H1 (cell line): ENCODE data around the gene KLK5. TPM values are rescaled to one million over a fixed set of nuclear protein-coding genes. Genes with fewer than 3 reads are reported as not detected.

Experiments used
- CTCF ChIA-PET: fragments of 300-600 bp; sonication (Branson Sonifier 250); formaldehyde crosslinking; loops from one replicate; lab custom pipeline; 2021; ENCODE audit not compliant: partially characterized antibody; lab: Charles Lee
- POLR2A ChIA-PET: fragments of 300-600 bp; sonication (Branson Sonifier 250); formaldehyde crosslinking; loops from one replicate; lab custom pipeline; 2021; ENCODE audit warnings: inconsistent platforms; ENCODE audit not compliant: partially characterized antibody; lab: Charles Lee
- DNase-seq, 2 experiments: peaks; one replicate each; pipeline versions ENCODE4 v3.0.0 to v3.0.0-alpha.2; 2010 to 2022; ENCODE audit warnings: low spot score in 2 of 2, low read depth in 1 of 2, mixed read lengths in 1 of 2
- FAIRE-seq: peaks from 2 replicates; lab custom pipeline; 2011; peaks lifted over from hg19 to GRCh38; lab: Jason Lieb, UNC
- H2AFZ ChIP-seq: 2 replicates; pipeline ENCODE4 v1.8.1; 2012; ENCODE audit warnings: low read length, inconsistent platforms
- H2AK5ac ChIP-seq: 2 replicates; pipeline ENCODE4 v1.6.1; 2013; ENCODE audit warnings: low read depth, low read length
- H2BK120ac ChIP-seq: replicated peaks from 2 replicates; pipeline ENCODE3; 2013; ENCODE audit warnings: low read depth, low read length, inconsistent platforms
- H2BK12ac ChIP-seq: 2 replicates; pipeline ENCODE4 v1.6.1; 2013; ENCODE audit warnings: low read depth, low read length
- H2BK15ac ChIP-seq: 2 replicates; pipeline ENCODE4 v1.6.1; 2013; ENCODE audit warnings: low read length
- H2BK20ac ChIP-seq: 2 replicates; pipeline ENCODE4 v1.6.1; 2013; ENCODE audit warnings: low read length
- H2BK5ac ChIP-seq: 2 replicates; pipeline ENCODE4 v1.6.1; 2013; ENCODE audit warnings: low read depth, low read length
- H3K14ac ChIP-seq: 2 replicates; pipeline ENCODE4 v1.6.1; 2013; ENCODE audit warnings: inconsistent platforms; ENCODE audit not compliant: insufficient read length
- H3K18ac ChIP-seq: 2 replicates; pipeline ENCODE4 v1.6.1; 2013; ENCODE audit warnings: low read length; ENCODE audit errors: extremely low read depth
- H3K23ac ChIP-seq: 2 replicates; pipeline ENCODE4 v1.6.1; 2013; ENCODE audit warnings: inconsistent platforms; ENCODE audit not compliant: insufficient read length
- H3K23me2 ChIP-seq: 2 replicates; pipeline ENCODE4 v1.6.1; 2013; ENCODE audit warnings: low read depth, low read length
- H3K27ac ChIP-seq: 2 replicates; pipeline ENCODE4 v1.6.1; 2011; ENCODE audit warnings: low read depth, low read length, inconsistent platforms
- H3K27me3 ChIP-seq, 4 experiments: replicated peaks in 1 of 4; 1 replicate in 1 of 4; 2 replicates in 3 of 4; pipeline versions ENCODE4 v1.6.1 to v1.8.1; 2011 to 2013; ENCODE audit warnings: low read length in 3 of 4, mild to moderate bottlenecking in 3 of 4, inconsistent platforms in 2 of 4, mixed read lengths in 2 of 4, moderate library complexity in 1 of 4; ENCODE audit not compliant: control insufficient read depth in 3 of 4, insufficient read depth in 3 of 4; ENCODE audit errors: extremely low read depth in 1 of 4
- H3K36me3 ChIP-seq, 4 experiments: 2 replicates each; pipeline versions ENCODE4 v1.6.1 to v1.8.1; 2011 to 2013; ENCODE audit warnings: mild to moderate bottlenecking in 4 of 4, low read length in 3 of 4, moderate library complexity in 2 of 4, control low read depth in 1 of 4, inconsistent platforms in 1 of 4; ENCODE audit not compliant: insufficient read depth in 4 of 4, control insufficient read depth in 2 of 4
- H3K4ac ChIP-seq: replicated peaks from 2 replicates; pipeline ENCODE3; 2013; ENCODE audit warnings: low read length, low read depth, mixed read lengths, inconsistent platforms; ENCODE audit not compliant: insufficient read length
- H3K4me1 ChIP-seq, 4 experiments: replicated peaks in 1 of 4; 1 replicate in 1 of 4; 2 replicates in 3 of 4; pipeline versions ENCODE4 v1.6.1 to v1.8.1; 2011 to 2013; ENCODE audit warnings: low read length in 3 of 4, inconsistent platforms in 2 of 4, mixed read lengths in 1 of 4; ENCODE audit not compliant: insufficient read depth in 4 of 4, control insufficient read depth in 3 of 4
- H3K4me2 ChIP-seq, 2 experiments: 2 replicates each; pipeline versions ENCODE4 v1.6.1 to v1.8.1; 2011 to 2013; ENCODE audit warnings: low read depth in 2 of 2, low read length in 2 of 2, control low read depth in 1 of 2, inconsistent platforms in 1 of 2, mild to moderate bottlenecking in 1 of 2; ENCODE audit not compliant: insufficient read depth in 1 of 2
- H3K4me3 ChIP-seq, 4 experiments: fragments of 200-600, 300-600 bp in 1 of 4; sonication (generic), shearing (Covaris generic), sonication (Bioruptor Twin) in 1 of 4; 2 replicates each; pipeline versions ENCODE4 v1.5.1 to v1.8.1; 2011 to 2016; ENCODE audit warnings: low read length in 4 of 4, low read depth in 3 of 4, control low read depth in 2 of 4, inconsistent platforms in 2 of 4, mild to moderate bottlenecking in 2 of 4, mixed read lengths in 1 of 4, moderate library complexity in 1 of 4; ENCODE audit not compliant: insufficient read depth in 2 of 4; ENCODE audit errors: extremely low read depth in 1 of 4
- H3K56ac ChIP-seq: replicated peaks from 2 replicates; pipeline ENCODE3; 2013; ENCODE audit warnings: low read depth, mild to moderate bottlenecking, mixed read lengths, low read length, inconsistent platforms; ENCODE audit not compliant: insufficient read length
- H3K79me1 ChIP-seq: 2 replicates; pipeline ENCODE4 v1.6.1; 2013; ENCODE audit warnings: low read depth, low read length, control low read depth
- H3K79me2 ChIP-seq, 2 experiments: 2 replicates each; pipeline versions ENCODE4 v1.6.1 to v1.8.1; 2012 to 2013; ENCODE audit warnings: low read length in 2 of 2, mild to moderate bottlenecking in 2 of 2, inconsistent platforms in 1 of 2; ENCODE audit not compliant: insufficient read depth in 2 of 2, control insufficient read depth in 1 of 2
- H3K9ac ChIP-seq, 4 experiments: replicated peaks in 1 of 4; 1 replicate in 1 of 4; 2 replicates in 3 of 4; pipeline versions ENCODE4 v1.6.1 to v1.8.1; 2011 to 2013; ENCODE audit warnings: low read depth in 3 of 4, low read length in 3 of 4, control low read depth in 2 of 4, mild to moderate bottlenecking in 2 of 4, moderate library complexity in 2 of 4, inconsistent platforms in 1 of 4; ENCODE audit errors: extremely low read depth in 1 of 4
- H3K9me3 ChIP-seq, 2 experiments: 2 replicates each; pipeline versions ENCODE4 v1.6.1 to v1.8.1; 2012 to 2013; ENCODE audit warnings: mild to moderate bottlenecking in 2 of 2, moderate library complexity in 2 of 2, control low read depth in 1 of 2, inconsistent platforms in 1 of 2, low read depth in 1 of 2, low read length in 1 of 2, mixed read lengths in 1 of 2; ENCODE audit not compliant: insufficient read depth in 2 of 2
- H4K20me1 ChIP-seq, 2 experiments: replicated peaks in 1 of 2; 2 replicates each; pipeline versions ENCODE3 to v1.8.1; 2011 to 2013; ENCODE audit warnings: inconsistent platforms in 2 of 2, low read length in 2 of 2, mild to moderate bottlenecking in 1 of 2; ENCODE audit not compliant: insufficient read depth in 2 of 2, control insufficient read depth in 1 of 2
- H4K5ac ChIP-seq: 2 replicates; pipeline ENCODE4 v1.6.1; 2013; ENCODE audit warnings: low read length, low read depth, mixed read lengths, inconsistent platforms; ENCODE audit not compliant: insufficient read length
- H4K8ac ChIP-seq: 2 replicates; pipeline ENCODE4 v1.8.0; 2013; ENCODE audit warnings: mild to moderate bottlenecking, moderate library complexity, low read length, inconsistent platforms; ENCODE audit not compliant: insufficient read depth; ENCODE audit errors: extremely low read depth
- H4K91ac ChIP-seq: replicated peaks from 2 replicates; pipeline ENCODE3; 2013; ENCODE audit warnings: low read length, mixed read lengths, inconsistent platforms; ENCODE audit not compliant: insufficient read length
- EP300 ChIP-seq, 2 experiments: IDR thresholded peaks; 1 replicate in 1 of 2; 2 replicates in 1 of 2; pipeline ENCODE4 v1.6.1; 2011 to 2012; ENCODE audit warnings: low read depth in 2 of 2, low read length in 2 of 2, mild to moderate bottlenecking in 2 of 2, borderline replicate concordance in 1 of 2, inconsistent platforms in 1 of 2, moderate library complexity in 1 of 2
- HDAC6 ChIP-seq: IDR thresholded peaks from one replicate; pipeline ENCODE4 v1.7.1; 2012; ENCODE audit warnings: low read depth, mild to moderate bottlenecking, inconsistent platforms, low read length, moderate library complexity
- RAD21 ChIP-seq, 2 experiments: IDR thresholded peaks in 1 of 2; conservative IDR thresholded peaks in 1 of 2; 2 replicates each; pipeline ENCODE4 v1.6.1; 2011; ENCODE audit warnings: low read depth in 2 of 2, low read length in 2 of 2, improper control_type of control experiment in 1 of 2, inconsistent platforms in 1 of 2, mild to moderate bottlenecking in 1 of 2, moderate library complexity in 1 of 2
- SIRT6 ChIP-seq: IDR thresholded peaks from one replicate; pipeline ENCODE4 v1.7.1; 2012; ENCODE audit warnings: low read length, inconsistent platforms
- TCF12 ChIP-seq: IDR thresholded peaks from 2 replicates; pipeline ENCODE4 v1.6.1; 2011; ENCODE audit warnings: low read depth, mild to moderate bottlenecking, low read length
- TEAD4 ChIP-seq: IDR thresholded peaks from 2 replicates; pipeline ENCODE4 v1.6.1; 2012; ENCODE audit warnings: low read depth, low read length, inconsistent platforms, mixed read lengths
- WGBS, 2 experiments: shearing (Covaris generic) in 1 of 2; methylation state at CpG; one replicate each; pipeline versions ENCODE4 v1.1.6 to v1.1.7; 2013 to 2015; ENCODE audit warnings: low lambda C conversion rate in 2 of 2, mixed read lengths in 2 of 2, inconsistent platforms in 1 of 2, low coverage in 1 of 2, missing lambda C conversion rate in 1 of 2; ENCODE audit not compliant: insufficient replicate concordance in 2 of 2, insufficient coverage in 1 of 2, insufficient read length in 1 of 2; ENCODE audit errors: extremely low coverage in 1 of 2, missing lambda C conversion rate in 1 of 2; 5-methylcytosine and 5-hydroxymethylcytosine counted together
- polyA plus RNA-seq, 7 experiments: library from polyadenylated mRNA; depleted of rRNA in 3 of 7; stranded (reverse) in 5 of 7; unstranded in 2 of 7; fragments of >200 nt in 5 of 7; fragments of 200-250 nt in 2 of 7; gene quantifications; 1 replicate in 5 of 7; 2 replicates in 1 of 7; 4 replicates in 1 of 7; pipeline versions ENCODE4 v1.2.1 to v1.2.3, GENCODE V29; 2011 to 2013; ENCODE audit warnings: missing spikeins in 2 of 7, mixed read lengths in 2 of 7
- total RNA-seq: library from RNA; stranded (reverse); fragmentation: NEBNext Ultra II Directional; extraction: Animal tissue kit (Norgen Biotek cat#: 25700); gene quantifications from 2 replicates; pipeline ENCODE4 v1.2.1, GENCODE V29; 2021
- TF ChIP-seq, protein P1 (sequence below): IDR thresholded peaks from 2 replicates; pipeline ENCODE4 v1.6.1; 2012; ENCODE audit warnings: inconsistent platforms
- TF ChIP-seq, protein P2 (sequence below), 3 experiments: IDR thresholded peaks; 1 replicate in 2 of 3; 2 replicates in 1 of 3; pipeline versions ENCODE4 v1.5.1 to v1.6.1; 2011; ENCODE audit warnings: low read length in 3 of 3, mild to moderate bottlenecking in 3 of 3, inconsistent platforms in 2 of 3, low read depth in 1 of 3, moderate library complexity in 1 of 3; ENCODE audit not compliant: insufficient read depth in 1 of 3; ENCODE audit errors: control extremely low read depth in 1 of 3

KLK5 gene
- total and polyA plus RNA-seq, 2 of the 8 experiments (the other 6 are each of a cell fraction or from before 2014, with no cell fraction given), result 0.76 to 2.0 TPM

DNA sequence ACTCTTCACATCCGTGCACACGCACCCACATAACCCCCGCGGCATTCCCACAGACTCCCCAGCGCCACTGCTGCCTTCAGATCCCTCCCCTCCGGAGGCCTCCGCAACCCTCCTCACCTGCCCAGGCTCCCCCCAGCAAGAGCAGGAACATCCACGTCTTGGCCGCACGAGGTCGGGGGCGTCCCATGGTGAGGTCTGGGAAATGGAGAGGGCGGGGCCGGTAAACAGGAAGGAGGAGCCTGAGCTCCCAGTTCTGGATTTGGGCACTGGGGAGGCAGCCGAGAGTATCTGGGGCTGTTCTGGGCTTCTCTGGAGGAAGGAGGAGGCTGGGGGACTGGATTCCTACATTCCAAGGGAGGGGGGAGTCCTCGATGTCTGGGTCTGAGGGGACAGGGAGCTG is 48.1 kb upstream of the KLK5 start:
- no peak overlapping the region for H3K9ac ChIP-seq
- H2BK12ac ChIP-seq, result peak overlapping the region; percentile 78; the same call in 1 of the 2 replicates
- no peak overlapping the region for H4K8ac ChIP-seq
- no peaks in the 10 kb centered on the region for H3K9me3 ChIP-seq
- ChIA-PET CTCF (interaction anchor here (0.8 to 3.7 kb wide), 9 partner anchors 13 to 97 kb away, joined by 3 to 19 read pairs (median 4); no protein-coding TSS in a partner anchor), POLR2A (interaction anchor here (0.8 to 1.8 kb wide), 4 partner anchors 15 to 26 kb away, joined by 3 to 7 read pairs (median 4); no protein-coding TSS in a partner anchor)
- no peak overlapping the region for H3K23ac ChIP-seq
- no peaks in the 10 kb centered on the region; a peak in 1 of 7 replicates for H3K27me3 ChIP-seq
- H2AK5ac ChIP-seq, result no peak overlapping the region
- H2BK5ac ChIP-seq, result peak overlapping the region; percentile 73; the same call in 1 of the 2 replicates
- no peaks in the 10 kb centered on the region for H3K23me2 ChIP-seq
- H4K91ac ChIP-seq, result peak overlapping the region; percentile 26
- H2BK120ac ChIP-seq, result no peak overlapping the region
- H3K4ac ChIP-seq, result peak overlapping the region; percentile 34
- WGBS, 2 experiments, result 36% methylated on average over 11 of the region's 16 CpGs; no CpG with 5 or more reads in 1 of the 2 experiments
- 0 out of 2 replicates have a peak overlapping the region, but pooled peaks have one; percentile 20 for H3K18ac ChIP-seq
- no peaks in the 10 kb centered on the region for H3K36me3 ChIP-seq
- H2BK20ac ChIP-seq, result 0 out of 2 replicates have a peak overlapping the region, but pooled peaks have one; percentile 48
- DNase-seq (peak in 1 of 2 experiments; percentile 67), FAIRE-seq (no peak)
- H3K4me3 ChIP-seq, result peak overlapping the region in 2 of 4 experiments; percentile 15 to 29; a peak in 3 of 8 replicates
- H4K20me1 ChIP-seq, result no peaks in the 10 kb centered on the region
- H3K27ac ChIP-seq, result no peak overlapping the region
- no peak overlapping the region for H3K56ac ChIP-seq
- H3K14ac ChIP-seq, result no peak overlapping the region
- H4K5ac ChIP-seq, result no peak overlapping the region
- H3K4me2 ChIP-seq, result peak overlapping the region; percentile 26 to 71
- no peaks in the 10 kb centered on the region for H3K79me2 ChIP-seq
- H3K79me1 ChIP-seq, result no peaks in the 10 kb centered on the region
- H2AFZ ChIP-seq, result peak overlapping the region; percentile 67; the same call in 1 of the 2 replicates
- peaks cover 0 to 20% (median 6%) of the 10 kb centered on the region in 4 experiments; a peak in 6 of 7 replicates for H3K4me1 ChIP-seq
- peak overlapping the region; percentile 46; the same call in 1 of the 2 replicates for H2BK15ac ChIP-seq
- TF ChIP-seq TEAD4 (peak; percentile 65; the same call in 1 of the 2 replicates), RAD21 (IDR thresholded peaks at IDR 0.05 in 1 of 2, conservative IDR thresholded peaks at IDR 0.05 in 1 of 2; ENCODE audit: low read depth in 2 of 2, low read length in 2 of 2) (peak; percentile 23 to 51; a peak in 2 of 4 replicates), EP300 (IDR thresholded peaks at IDR 0.05; ENCODE audit: borderline replicate concordance in 1 of 2, low read depth in 2 of 2, low read length in 2 of 2) (no peak), SIRT6 (no peak), HDAC6 (no peak), TCF12 (no peak)
- TF ChIP-seq, protein P1, sequence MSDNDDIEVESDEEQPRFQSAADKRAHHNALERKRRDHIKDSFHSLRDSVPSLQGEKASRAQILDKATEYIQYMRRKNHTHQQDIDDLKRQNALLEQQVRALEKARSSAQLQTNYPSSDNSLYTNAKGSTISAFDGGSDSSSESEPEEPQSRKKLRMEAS, result peak; percentile 83
- TF ChIP-seq, protein P2, sequence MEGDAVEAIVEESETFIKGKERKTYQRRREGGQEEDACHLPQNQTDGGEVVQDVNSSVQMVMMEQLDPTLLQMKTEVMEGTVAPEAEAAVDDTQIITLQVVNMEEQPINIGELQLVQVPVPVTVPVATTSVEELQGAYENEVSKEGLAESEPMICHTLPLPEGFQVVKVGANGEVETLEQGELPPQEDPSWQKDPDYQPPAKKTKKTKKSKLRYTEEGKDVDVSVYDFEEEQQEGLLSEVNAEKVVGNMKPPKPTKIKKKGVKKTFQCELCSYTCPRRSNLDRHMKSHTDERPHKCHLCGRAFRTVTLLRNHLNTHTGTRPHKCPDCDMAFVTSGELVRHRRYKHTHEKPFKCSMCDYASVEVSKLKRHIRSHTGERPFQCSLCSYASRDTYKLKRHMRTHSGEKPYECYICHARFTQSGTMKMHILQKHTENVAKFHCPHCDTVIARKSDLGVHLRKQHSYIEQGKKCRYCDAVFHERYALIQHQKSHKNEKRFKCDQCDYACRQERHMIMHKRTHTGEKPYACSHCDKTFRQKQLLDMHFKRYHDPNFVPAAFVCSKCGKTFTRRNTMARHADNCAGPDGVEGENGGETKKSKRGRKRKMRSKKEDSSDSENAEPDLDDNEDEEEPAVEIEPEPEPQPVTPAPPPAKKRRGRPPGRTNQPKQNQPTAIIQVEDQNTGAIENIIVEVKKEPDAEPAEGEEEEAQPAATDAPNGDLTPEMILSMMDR (IDR thresholded peaks at IDR 0.05; ENCODE audit: control extremely low read depth in 1 of 3, insufficient read depth in 1 of 3, low read depth in 1 of 3, low read length in 3 of 3), result peak in 1 of 3 experiments; percentile 8; a peak in 1 of 4 replicates
